ENCODE measurements around the gene SPATA9. TPM values are rescaled to one million over a fixed set of nuclear protein-coding genes. Genes with fewer than 3 reads are reported as not detected.

The SPATA9 gene
- total RNA-seq, 1 experiment from 2014 or later = not detected

DNA sequence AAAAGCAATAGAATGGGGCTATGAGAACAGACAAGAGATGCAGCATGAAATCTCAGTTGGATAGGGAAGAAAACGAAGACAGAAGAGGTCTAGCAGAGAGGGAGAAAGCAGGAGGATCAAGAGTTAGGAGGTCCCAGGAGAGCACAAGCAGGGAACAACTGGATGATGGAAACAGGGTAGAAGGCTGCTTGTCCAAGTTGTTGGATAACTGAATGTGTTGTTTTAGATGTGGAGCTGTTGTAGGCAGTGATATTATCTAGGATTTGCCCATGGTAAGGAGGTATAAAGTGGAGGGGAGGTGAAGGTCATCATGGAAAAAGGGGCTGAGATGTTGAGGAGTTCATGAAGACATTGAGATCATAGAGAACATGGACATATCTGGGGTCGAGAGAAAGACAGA is 35.9 kb upstream of the SPATA9 start:
- no peak overlapping the region for H2AFZ ChIP-seq (ENCODE audit: low read depth, low read length, poor library complexity, severe bottlenecking)
- POLR2A ChIA-PET = no interaction called here

More for the DNA sequence above, 35.9 kb upstream of the SPATA9 start:
- no peak for DNase-seq (ENCODE audit: low read depth, low spot score)
- Histone ChIP-seq H3K4me2 (ENCODE audit: low read length) (no peak overlapping the region), H3K36me3 (ENCODE audit: control insufficient read depth in 1 of 2, insufficient read depth in 2 of 2, low read length in 2 of 2) (no peaks in the 10 kb centered on the region), H3K9me2 (ENCODE audit: insufficient read depth) (no peaks in the 10 kb centered on the region), H4K20me1 (ENCODE audit: insufficient read depth) (no peaks in the 10 kb centered on the region), H3K9ac (ENCODE audit: low read length) (no peak overlapping the region), H3K4me1 (ENCODE audit: control insufficient read depth in 1 of 2, insufficient read depth in 2 of 2, low read length in 2 of 2) (peaks cover 27 to 44% of the 10 kb centered on the region in 2 experiments), H3K79me2 (ENCODE audit: insufficient read depth, low read length) (no peaks in the 10 kb centered on the region), H3K9me3 (ENCODE audit: control insufficient read depth in 1 of 2, insufficient read depth in 1 of 2, low read depth in 1 of 2, low read length in 2 of 2) (no peaks in the 10 kb centered on the region), H3K27ac (ENCODE audit: low read depth, low read length) (no peak overlapping the region), H3K4me3 (replicated peaks in 1 of 2; ENCODE audit: low read depth in 1 of 2, low read length in 2 of 2) (no peak overlapping the region), H3K27me3 (ENCODE audit: insufficient read depth, low read length) (no peaks in the 10 kb centered on the region)
- ATAC-seq = no peak
- intact Hi-C loops (cut with micrococcal nuclease) = no loop called here
- CTCF ChIA-PET = no interaction called here
- RAD21 ChIA-PET (ENCODE audit: low non-redundant PET in 1 of 2, low total read pairs in 2 of 2, uncharacterized antibody in 2 of 2, unreplicated experiment in 2 of 2) = no interaction called here
- TF ChIP-seq ZBTB33 (IDR thresholded peaks at IDR 0.05; ENCODE audit: extremely low read depth, insufficient replicate concordance, low read length) (no peak), POLR2A (IDR thresholded peaks at IDR 0.05; ENCODE audit: borderline replicate concordance, extremely low read depth, insufficient read depth, insufficient read length) (no peak), CTCF (IDR thresholded peaks at IDR 0.05 in 2 of 3, conservative IDR thresholded peaks at IDR 0.05 in 1 of 3; ENCODE audit: borderline replicate concordance in 1 of 3, insufficient read depth in 1 of 3, low read depth in 2 of 3, low read length in 2 of 3) (no peak), POLR2AphosphoS5 (IDR thresholded peaks at IDR 0.05; ENCODE audit: low read depth, low read length) (no peak), RAD21 (IDR thresholded peaks at IDR 0.05; ENCODE audit: low read depth) (no peak), SP1 (IDR thresholded peaks at IDR 0.05; ENCODE audit: low read depth) (no peak), FOSL1 (IDR thresholded peaks at IDR 0.05; ENCODE audit: low read depth) (no peak), ELF1 (IDR thresholded peaks at IDR 0.05; ENCODE audit: borderline replicate concordance, low read depth) (no peak), REST (IDR thresholded peaks at IDR 0.05; ENCODE audit: low read depth) (no peak), EZH2 (IDR thresholded peaks at IDR 0.05) (no peak), SIN3A (IDR thresholded peaks at IDR 0.05; ENCODE audit: low read depth) (no peak), EZH2phosphoT487 (IDR thresholded peaks at IDR 0.05; ENCODE audit: borderline replicate concordance) (no peak), TCF7L2 (IDR thresholded peaks at IDR 0.05; ENCODE audit: borderline replicate concordance, extremely low read depth, insufficient read depth, insufficient read length) (no peak), ZNF274 (IDR thresholded peaks at IDR 0.05; ENCODE audit: low read depth, low read length) (no peak), YY1 (IDR thresholded peaks at IDR 0.05; ENCODE audit: extremely low read depth, insufficient replicate concordance, low read depth, low read length) (no peak), CBX3 (IDR thresholded peaks at IDR 0.05; ENCODE audit: low read depth) (no peak)
- BruUV-seq (replicated peaks) = no TSS peak

Data from HCT116 (cell line).